IPS-15b (cell line): ENCODE data around the gene VCL.

ENCODE experiments used
- H3K27me3 ChIP-seq: one replicate; pipeline ENCODE4 v1.6.1; 2013; ENCODE audit warnings: low read length; ENCODE audit not compliant: control insufficient read depth, insufficient read depth
- H3K36me3 ChIP-seq: one replicate; pipeline ENCODE4 v1.6.1; 2013; ENCODE audit warnings: low read length; ENCODE audit not compliant: control insufficient read depth, insufficient read depth
- H3K4me1 ChIP-seq: one replicate; pipeline ENCODE4 v1.6.1; 2013; ENCODE audit warnings: mild to moderate bottlenecking, low read length; ENCODE audit not compliant: control insufficient read depth, insufficient read depth
- H3K4me3 ChIP-seq: one replicate; pipeline ENCODE4 v1.5.1; 2013; ENCODE audit warnings: low read depth, low read length
- H3K9ac ChIP-seq: one replicate; pipeline ENCODE4 v1.6.1; 2013; ENCODE audit warnings: low read depth, mild to moderate bottlenecking, low read length
- H3K9me3 ChIP-seq: one replicate; pipeline ENCODE4 v1.6.1; 2013; ENCODE audit warnings: mild to moderate bottlenecking, low read length; ENCODE audit not compliant: control insufficient read depth, insufficient read depth

VCL gene

DNA sequence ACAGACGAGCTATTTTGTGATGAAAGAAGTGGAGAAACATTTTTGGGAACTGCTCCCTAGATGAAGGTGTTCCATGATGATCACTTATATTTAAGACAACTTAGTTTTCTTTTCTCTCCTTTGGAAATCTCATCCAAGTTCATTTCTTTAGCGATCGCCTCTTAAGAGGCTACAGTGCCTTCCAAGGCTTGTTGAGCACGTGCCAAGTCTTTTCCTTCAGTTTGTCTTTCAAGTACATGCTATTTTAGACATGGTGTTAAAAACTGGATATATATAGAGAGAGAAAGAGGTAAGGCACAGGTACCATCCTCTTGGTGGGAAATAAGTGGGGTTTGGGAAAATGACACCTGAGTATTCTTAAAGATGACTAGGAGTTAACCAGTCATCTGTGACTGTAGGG is 155.8 kb downstream of the VCL start:
- Histone ChIP-seq H3K9ac (no peak overlapping the region), H3K4me1 (peaks cover 4% of the 10 kb centered on the region), H3K27me3 (no peaks in the 10 kb centered on the region), H3K9me3 (no peaks in the 10 kb centered on the region), H3K36me3 (no peaks in the 10 kb centered on the region), H3K4me3 (no peak overlapping the region)

DNA sequence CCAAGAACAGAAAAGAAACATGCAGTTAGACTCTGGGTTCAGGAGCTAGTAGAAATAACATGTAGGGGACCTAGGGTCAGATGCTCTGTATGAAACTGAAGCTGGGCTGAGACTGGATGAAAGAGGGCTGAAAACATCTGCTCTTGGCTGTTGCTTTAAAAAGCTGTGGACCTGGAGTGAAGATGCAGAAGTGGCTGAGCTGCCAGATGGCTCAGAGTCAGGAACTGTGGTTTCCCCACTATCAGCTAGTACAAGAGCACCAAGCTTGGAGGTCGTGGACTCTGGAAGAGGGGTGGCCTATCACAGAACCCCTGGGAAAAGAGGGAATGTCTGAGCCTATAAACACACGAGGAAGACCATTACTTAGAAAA is 159.0 kb downstream of the VCL start:
- no peak overlapping the region for H3K4me3 ChIP-seq
- no peaks in the 10 kb centered on the region for H3K9me3 ChIP-seq
- H3K9ac ChIP-seq, result no peak overlapping the region
- H3K36me3 ChIP-seq, result no peaks in the 10 kb centered on the region
- H3K4me1 ChIP-seq, result peaks cover 4% of the 10 kb centered on the region
- H3K27me3 ChIP-seq, result no peaks in the 10 kb centered on the region

DNA sequence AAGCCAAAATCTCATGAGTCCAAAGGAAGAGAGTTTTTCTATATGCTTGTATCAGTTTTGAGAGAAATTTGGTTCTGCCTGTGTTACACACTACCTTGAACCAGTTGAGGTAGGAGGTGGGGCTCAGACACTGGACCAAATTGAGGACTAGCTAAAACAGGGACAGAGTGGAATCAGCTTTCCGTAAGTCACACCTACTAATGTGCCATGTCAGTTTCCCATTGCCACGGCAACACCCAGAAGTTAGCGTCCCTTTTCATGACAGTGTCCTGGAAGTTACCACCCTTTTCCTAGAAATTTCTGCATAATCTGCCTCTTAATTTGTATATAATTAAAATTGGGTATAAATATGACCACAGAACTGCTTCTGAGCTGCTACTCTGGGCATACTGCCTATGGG is 162.1 kb downstream of the VCL start:
- Histone ChIP-seq H3K9ac (no peak overlapping the region), H3K9me3 (no peaks in the 10 kb centered on the region), H3K4me1 (no peaks in the 10 kb centered on the region), H3K27me3 (no peaks in the 10 kb centered on the region), H3K4me3 (no peak overlapping the region), H3K36me3 (no peaks in the 10 kb centered on the region)

DNA sequence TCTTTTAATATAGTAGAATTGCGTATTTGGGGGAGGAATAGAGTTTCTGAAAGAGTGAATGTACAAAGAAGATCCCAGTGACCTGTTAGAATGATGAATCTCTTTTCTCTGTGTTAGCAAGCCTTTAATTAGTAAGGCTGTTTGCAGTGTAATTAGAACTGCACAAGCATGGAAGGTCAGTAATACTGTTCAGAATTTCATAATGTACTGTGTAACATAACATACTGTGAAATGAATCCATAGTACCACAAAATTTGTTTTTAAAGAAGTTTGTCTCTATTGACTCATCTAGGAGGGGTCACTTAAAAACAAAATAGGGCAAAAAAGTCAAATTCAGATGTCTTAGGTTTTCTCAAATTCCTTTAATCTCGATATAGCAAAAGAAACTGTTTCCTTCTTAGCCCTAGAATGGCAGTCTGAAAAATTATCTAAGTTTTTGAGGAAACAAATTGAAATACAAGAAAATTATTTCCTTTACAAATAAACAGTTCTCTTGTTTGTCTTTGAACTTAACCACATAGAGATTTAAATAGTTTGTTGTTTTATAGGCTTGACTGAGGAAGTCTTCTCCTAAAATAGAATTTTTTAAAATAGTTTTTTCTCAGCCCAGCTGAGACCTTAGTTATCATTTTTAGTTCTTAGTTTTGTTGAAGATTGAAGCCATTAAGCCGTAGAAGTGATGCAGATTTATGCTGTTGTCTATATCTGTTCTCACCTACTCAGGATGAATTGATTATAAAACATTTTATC is 165.6 kb downstream of the VCL start:
- H3K4me3 ChIP-seq, result no peak overlapping the region
- H3K4me1 ChIP-seq, result no peaks in the 10 kb centered on the region
- no peaks in the 10 kb centered on the region for H3K9me3 ChIP-seq
- no peaks in the 10 kb centered on the region for H3K36me3 ChIP-seq
- H3K27me3 ChIP-seq, result no peaks in the 10 kb centered on the region
- no peak overlapping the region for H3K9ac ChIP-seq

DNA sequence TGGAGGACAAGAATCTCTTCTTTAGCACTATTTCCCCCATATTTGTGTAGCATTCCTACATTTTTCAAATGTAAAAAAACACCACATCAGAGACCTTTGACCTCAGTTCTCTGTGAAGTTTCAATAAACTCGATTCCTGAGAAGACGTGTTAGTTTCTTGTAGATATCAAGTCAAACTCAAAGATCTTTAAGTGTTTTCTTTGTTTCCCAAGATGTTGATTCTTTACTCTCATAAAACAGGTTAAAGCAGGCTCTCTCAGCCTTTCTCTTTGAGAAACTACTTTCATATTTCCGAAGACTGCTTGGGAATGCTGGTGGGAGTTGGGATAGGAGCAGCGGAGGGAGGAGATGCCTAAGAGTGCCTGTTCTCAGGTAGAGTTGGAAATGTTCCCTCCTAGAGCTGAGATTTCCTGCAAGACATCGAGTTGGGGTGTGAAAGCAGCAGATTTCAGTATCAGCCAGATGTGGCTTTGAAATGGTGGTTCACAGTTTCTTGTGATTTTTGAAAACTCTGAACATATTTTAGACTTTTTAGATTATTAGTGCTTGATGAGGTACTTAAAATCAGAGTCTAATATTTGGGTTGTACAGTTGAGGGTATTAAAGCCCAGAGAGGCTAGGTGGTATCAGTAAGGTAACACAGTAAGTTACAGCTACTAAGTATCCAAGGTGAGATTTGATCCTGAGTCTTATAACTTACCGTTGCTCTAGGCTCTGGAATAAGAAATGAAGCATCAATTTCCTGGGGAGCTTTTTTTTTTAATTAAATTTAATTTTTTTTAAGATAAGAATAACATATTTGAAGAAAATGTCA is 167.0 kb downstream of the VCL start:
- Histone ChIP-seq H3K4me1 (no peaks in the 10 kb centered on the region), H3K27me3 (no peaks in the 10 kb centered on the region), H3K9ac (no peak overlapping the region), H3K4me3 (no peak overlapping the region), H3K36me3 (no peaks in the 10 kb centered on the region), H3K9me3 (no peaks in the 10 kb centered on the region)

DNA sequence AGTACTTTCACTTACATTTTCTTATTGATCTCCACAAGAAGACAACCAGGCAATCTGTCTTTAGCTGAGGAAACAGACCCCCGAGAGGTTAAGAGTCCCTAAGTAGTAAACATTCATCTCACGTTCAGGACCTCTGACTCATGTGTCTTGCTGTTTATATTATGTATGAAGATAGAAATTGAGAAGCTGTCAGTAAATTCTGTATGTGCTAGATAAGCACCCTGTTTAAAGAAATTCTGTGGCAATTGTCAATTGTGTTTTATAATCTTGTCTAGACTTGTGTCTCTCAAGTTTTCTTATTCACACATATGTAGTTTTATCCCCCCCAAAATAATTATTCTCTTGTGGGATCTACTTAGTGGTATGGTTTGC is 167.6 kb downstream of the VCL start:
- H3K9ac ChIP-seq, result no peak overlapping the region
- H3K4me1 ChIP-seq, result no peaks in the 10 kb centered on the region
- no peaks in the 10 kb centered on the region for H3K27me3 ChIP-seq

DNA sequence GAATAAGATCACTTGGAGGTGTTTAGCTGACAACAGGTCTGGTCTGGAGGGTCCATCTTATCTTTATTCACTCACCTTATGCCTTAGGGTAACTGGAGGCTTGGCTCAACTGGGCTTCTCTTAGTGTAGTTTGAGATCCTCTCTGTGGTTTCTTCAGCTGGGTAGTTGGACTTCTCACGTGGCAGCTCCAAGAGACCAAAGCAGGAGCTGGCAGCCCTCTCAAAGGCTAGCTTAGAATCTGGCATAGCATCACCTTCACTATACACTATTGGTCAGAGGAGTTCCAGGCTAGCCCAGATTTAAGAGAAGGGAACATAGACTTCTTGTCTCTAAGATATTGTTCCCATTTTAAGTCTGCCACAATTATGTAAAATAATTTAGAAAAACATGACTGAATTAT is 169.5 kb downstream of the VCL start:
- no peak overlapping the region for H3K9ac ChIP-seq
- no peaks in the 10 kb centered on the region for H3K9me3 ChIP-seq
- no peaks in the 10 kb centered on the region for H3K4me1 ChIP-seq
- no peaks in the 10 kb centered on the region for H3K36me3 ChIP-seq
- no peaks in the 10 kb centered on the region for H3K27me3 ChIP-seq
- no peak overlapping the region for H3K4me3 ChIP-seq

More for the DNA sequence above, 167.6 kb downstream of the VCL start:
- no peak overlapping the region for H3K4me3 ChIP-seq
- H3K9me3 ChIP-seq, result no peaks in the 10 kb centered on the region
- no peaks in the 10 kb centered on the region for H3K36me3 ChIP-seq
